HepG2 (cell line): ENCODE results near the gene CARD9. TPM values are rescaled to one million over a fixed set of nuclear protein-coding genes. Genes with fewer than 3 reads are reported as not detected.

Experiments used
- EED ChIP-seq: sonication (generic); formaldehyde crosslinking; IDR thresholded peaks from 2 replicates; pipeline ENCODE4 v1.5.0; 2020; ENCODE audit warnings: mild to moderate bottlenecking, missing genetic modification reagents
- LCORL ChIP-seq, 2 experiments: fragments of 450-650 bp in 1 of 2; sonication (generic) in 1 of 2; formaldehyde crosslinking in 1 of 2; IDR thresholded peaks; 2 replicates each; pipeline versions ENCODE4 v1.5.0 to v1.6.1; 2017 to 2020; ENCODE audit warnings: antibody characterized with exemption in 1 of 2, missing genetic modification reagents in 1 of 2
- NR2C2 ChIP-seq: sonication (generic); formaldehyde crosslinking; IDR thresholded peaks from 2 replicates; pipeline ENCODE4 v1.4.0; 2020; ENCODE audit warnings: missing genetic modification reagents, mild to moderate bottlenecking, moderate library complexity, borderline replicate concordance
- PAX8 ChIP-seq: sonication (generic); formaldehyde crosslinking; IDR thresholded peaks from 2 replicates; pipeline ENCODE4 v1.8.0; 2022; ENCODE audit warnings: mild to moderate bottlenecking, missing genetic modification reagents, borderline replicate concordance
- PCBP1 ChIP-seq: fragments of 200-400 bp; formaldehyde crosslinking; IDR thresholded peaks from 2 replicates; pipeline ENCODE4 v1.6.1; 2017; ENCODE audit warnings: mild to moderate bottlenecking, low read depth, low read length, borderline replicate concordance
- REL ChIP-seq: sonication (generic); formaldehyde crosslinking; conservative IDR thresholded peaks from 2 replicates; pipeline ENCODE4 v1.8.0; 2022; ENCODE audit warnings: mild to moderate bottlenecking, missing genetic modification reagents, moderate library complexity
- SMAD1 ChIP-seq: sonication (generic); formaldehyde crosslinking; IDR thresholded peaks from 2 replicates; pipeline ENCODE4 v1.4.0; 2020; ENCODE audit warnings: missing genetic modification reagents, low read depth, mild to moderate bottlenecking, borderline replicate concordance
- SNRNP70 ChIP-seq: fragments of 200-400 bp; formaldehyde crosslinking; IDR thresholded peaks from 2 replicates; pipeline ENCODE4 v1.6.1; 2017; ENCODE audit warnings: mild to moderate bottlenecking, low read depth, low read length, moderate library complexity
- STAT5B ChIP-seq: sonication (generic); formaldehyde crosslinking; IDR thresholded peaks from 2 replicates; pipeline ENCODE4 v1.4.0; 2020; ENCODE audit warnings: missing genetic modification reagents
- XRCC5 ChIP-seq: fragments of 200-400 bp; formaldehyde crosslinking; optimal IDR thresholded peaks from 2 replicates; pipeline ENCODE3; 2017; ENCODE audit warnings: mild to moderate bottlenecking, low read length
- ZMAT3 ChIP-seq: sonication (generic); formaldehyde crosslinking; conservative IDR thresholded peaks from 2 replicates; pipeline ENCODE4 v1.7.0; 2021; ENCODE audit warnings: missing genetic modification reagents
- ZNF563 ChIP-seq: sonication (generic); formaldehyde crosslinking; IDR thresholded peaks from 2 replicates; pipeline ENCODE4 v1.8.0; 2022; ENCODE audit warnings: mild to moderate bottlenecking, moderate library complexity, missing genetic modification reagents
- ZNF761 ChIP-seq: sonication (generic); formaldehyde crosslinking; conservative IDR thresholded peaks from 2 replicates; pipeline ENCODE4 v1.4.0; 2020; ENCODE audit warnings: mild to moderate bottlenecking, missing genetic modification reagents
- ZNF772 ChIP-seq: sonication (generic); formaldehyde crosslinking; IDR thresholded peaks from 2 replicates; pipeline ENCODE4 v1.5.0; 2020; ENCODE audit warnings: mild to moderate bottlenecking, missing genetic modification reagents
- polyA plus RNA-seq, 8 experiments: library from polyadenylated mRNA; depleted of rRNA in 3 of 8; stranded (reverse) in 7 of 8; unstranded in 1 of 8; fragments of >200 nt; fragmentation: Illumina TruSeq in 4 of 8; extraction: Trizol in 4 of 8; gene quantifications; 2 replicates each; pipeline versions ENCODE4 v1.2.1 to v1.2.3, GENCODE V29; 2011 to 2016; ENCODE audit warnings: low read depth in 4 of 8, missing spikeins in 1 of 8, mixed read lengths in 1 of 8; ENCODE audit not compliant: insufficient read depth in 1 of 8
- total RNA-seq, 5 experiments: library from RNA; depleted of rRNA; stranded (reverse); fragments of >200 nt; fragmentation: Illumina TruSeq; extraction: Trizol; gene quantifications; 2 replicates each; pipeline ENCODE4 v1.2.3, GENCODE V29; 2016; ENCODE audit warnings: low read depth in 1 of 5
- TF ChIP-seq, protein P1 (sequence below): sonication (generic); formaldehyde crosslinking; IDR thresholded peaks from 2 replicates; pipeline ENCODE4 v1.5.1; 2020; ENCODE audit warnings: mild to moderate bottlenecking, missing genetic modification reagents, moderate library complexity
- TF ChIP-seq, protein P2 (sequence below): sonication (generic); formaldehyde crosslinking; IDR thresholded peaks from 2 replicates; pipeline ENCODE4 v1.5.1; 2020; ENCODE audit warnings: missing genetic modification reagents, mild to moderate bottlenecking, borderline replicate concordance
- TF ChIP-seq, protein P3 (sequence below): sonication (generic); formaldehyde crosslinking; IDR thresholded peaks from 2 replicates; pipeline ENCODE4 v1.4.0; 2020; ENCODE audit warnings: missing genetic modification reagents
- TF ChIP-seq, protein P4 (sequence below): IDR thresholded peaks from 2 replicates; pipeline ENCODE4 v1.6.1; 2012; ENCODE audit warnings: inconsistent platforms
- TF ChIP-seq, protein P5 (sequence below): sonication (generic); formaldehyde crosslinking; IDR thresholded peaks from 2 replicates; pipeline ENCODE4 v1.5.0; 2020; ENCODE audit warnings: missing genetic modification reagents
- TF ChIP-seq, protein P6 (sequence below): sonication (generic); formaldehyde crosslinking; IDR thresholded peaks from 2 replicates; pipeline ENCODE4 v1.4.0; 2020; ENCODE audit warnings: missing genetic modification reagents, borderline replicate concordance

The CARD9 gene
- total and polyA plus RNA-seq, 2 of the 13 experiments (the other 11 are each of a cell fraction or from before 2014, with no cell fraction given): 3.3 to 7.4 TPM

DNA sequence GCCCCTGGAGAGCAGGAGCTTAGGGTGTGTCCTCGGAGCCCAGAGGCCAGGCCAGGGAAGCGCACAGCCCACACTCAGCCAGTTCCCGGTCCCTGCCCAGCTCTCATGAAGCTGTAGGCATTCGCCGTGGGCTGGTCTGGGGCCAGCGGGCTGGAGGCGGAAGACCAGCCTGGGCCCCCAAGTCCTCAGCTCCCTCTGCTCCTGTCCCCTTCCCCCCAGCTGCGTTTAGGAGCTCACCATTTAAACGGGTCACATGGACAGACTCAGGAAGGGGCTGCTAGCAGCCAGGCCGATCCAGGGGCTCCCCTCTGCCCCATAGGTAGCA is 27.4 kb downstream of the CARD9 start (continued):
- TF ChIP-seq, protein P1, sequence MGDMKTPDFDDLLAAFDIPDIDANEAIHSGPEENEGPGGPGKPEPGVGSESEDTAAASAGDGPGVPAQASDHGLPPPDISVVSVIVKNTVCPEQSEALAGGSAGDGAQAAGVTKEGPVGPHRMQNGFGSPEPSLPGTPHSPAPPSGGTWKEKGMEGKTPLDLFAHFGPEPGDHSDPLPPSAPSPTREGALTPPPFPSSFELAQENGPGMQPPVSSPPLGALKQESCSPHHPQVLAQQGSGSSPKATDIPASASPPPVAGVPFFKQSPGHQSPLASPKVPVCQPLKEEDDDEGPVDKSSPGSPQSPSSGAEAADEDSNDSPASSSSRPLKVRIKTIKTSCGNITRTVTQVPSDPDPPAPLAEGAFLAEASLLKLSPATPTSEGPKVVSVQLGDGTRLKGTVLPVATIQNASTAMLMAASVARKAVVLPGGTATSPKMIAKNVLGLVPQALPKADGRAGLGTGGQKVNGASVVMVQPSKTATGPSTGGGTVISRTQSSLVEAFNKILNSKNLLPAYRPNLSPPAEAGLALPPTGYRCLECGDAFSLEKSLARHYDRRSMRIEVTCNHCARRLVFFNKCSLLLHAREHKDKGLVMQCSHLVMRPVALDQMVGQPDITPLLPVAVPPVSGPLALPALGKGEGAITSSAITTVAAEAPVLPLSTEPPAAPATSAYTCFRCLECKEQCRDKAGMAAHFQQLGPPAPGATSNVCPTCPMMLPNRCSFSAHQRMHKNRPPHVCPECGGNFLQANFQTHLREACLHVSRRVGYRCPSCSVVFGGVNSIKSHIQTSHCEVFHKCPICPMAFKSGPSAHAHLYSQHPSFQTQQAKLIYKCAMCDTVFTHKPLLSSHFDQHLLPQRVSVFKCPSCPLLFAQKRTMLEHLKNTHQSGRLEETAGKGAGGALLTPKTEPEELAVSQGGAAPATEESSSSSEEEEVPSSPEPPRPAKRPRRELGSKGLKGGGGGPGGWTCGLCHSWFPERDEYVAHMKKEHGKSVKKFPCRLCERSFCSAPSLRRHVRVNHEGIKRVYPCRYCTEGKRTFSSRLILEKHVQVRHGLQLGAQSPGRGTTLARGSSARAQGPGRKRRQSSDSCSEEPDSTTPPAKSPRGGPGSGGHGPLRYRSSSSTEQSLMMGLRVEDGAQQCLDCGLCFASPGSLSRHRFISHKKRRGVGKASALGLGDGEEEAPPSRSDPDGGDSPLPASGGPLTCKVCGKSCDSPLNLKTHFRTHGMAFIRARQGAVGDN (CRISPR knock-in tag): peak; percentile 2; the same call in 1 of the 2 replicates
- TF ChIP-seq NR2C2 (CRISPR knock-in tag) (no peak), ZMAT3 (CRISPR knock-in tag) (0 out of 2 replicates have a peak, but pooled peaks have one; percentile 3), SMAD1 (CRISPR knock-in tag) (no peak), LCORL (IDR thresholded peaks at IDR 0.05) (no peak), LCORL (CRISPR knock-in tag; IDR thresholded peaks at IDR 0.05) (0 out of 2 replicates have a peak, but pooled peaks have one; percentile 1), EED (peak; percentile 6; the same call in 1 of the 2 replicates), REL (CRISPR knock-in tag) (no peak), ZNF563 (CRISPR knock-in tag) (no peak), XRCC5 (no peak), PAX8 (no peak), PCBP1 (peak; percentile 6; the same call in 1 of the 2 replicates), STAT5B (CRISPR knock-in tag) (no peak), SNRNP70 (no peak), ZNF761 (CRISPR knock-in tag) (no peak), ZNF772 (CRISPR knock-in tag) (peak; percentile 2; the same call in 1 of the 2 replicates)
- TF ChIP-seq, protein P2, sequence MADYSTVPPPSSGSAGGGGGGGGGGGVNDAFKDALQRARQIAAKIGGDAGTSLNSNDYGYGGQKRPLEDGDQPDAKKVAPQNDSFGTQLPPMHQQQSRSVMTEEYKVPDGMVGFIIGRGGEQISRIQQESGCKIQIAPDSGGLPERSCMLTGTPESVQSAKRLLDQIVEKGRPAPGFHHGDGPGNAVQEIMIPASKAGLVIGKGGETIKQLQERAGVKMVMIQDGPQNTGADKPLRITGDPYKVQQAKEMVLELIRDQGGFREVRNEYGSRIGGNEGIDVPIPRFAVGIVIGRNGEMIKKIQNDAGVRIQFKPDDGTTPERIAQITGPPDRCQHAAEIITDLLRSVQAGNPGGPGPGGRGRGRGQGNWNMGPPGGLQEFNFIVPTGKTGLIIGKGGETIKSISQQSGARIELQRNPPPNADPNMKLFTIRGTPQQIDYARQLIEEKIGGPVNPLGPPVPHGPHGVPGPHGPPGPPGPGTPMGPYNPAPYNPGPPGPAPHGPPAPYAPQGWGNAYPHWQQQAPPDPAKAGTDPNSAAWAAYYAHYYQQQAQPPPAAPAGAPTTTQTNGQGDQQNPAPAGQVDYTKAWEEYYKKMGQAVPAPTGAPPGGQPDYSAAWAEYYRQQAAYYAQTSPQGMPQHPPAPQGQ (CRISPR knock-in tag): no peak
- TF ChIP-seq, protein P3, sequence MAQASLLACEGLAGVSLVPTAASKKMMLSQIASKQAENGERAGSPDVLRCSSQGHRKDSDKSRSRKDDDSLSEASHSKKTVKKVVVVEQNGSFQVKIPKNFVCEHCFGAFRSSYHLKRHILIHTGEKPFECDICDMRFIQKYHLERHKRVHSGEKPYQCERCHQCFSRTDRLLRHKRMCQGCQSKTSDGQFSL: no peak
- TF ChIP-seq, protein P4, sequence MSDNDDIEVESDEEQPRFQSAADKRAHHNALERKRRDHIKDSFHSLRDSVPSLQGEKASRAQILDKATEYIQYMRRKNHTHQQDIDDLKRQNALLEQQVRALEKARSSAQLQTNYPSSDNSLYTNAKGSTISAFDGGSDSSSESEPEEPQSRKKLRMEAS: no peak
- TF ChIP-seq, protein P5, sequence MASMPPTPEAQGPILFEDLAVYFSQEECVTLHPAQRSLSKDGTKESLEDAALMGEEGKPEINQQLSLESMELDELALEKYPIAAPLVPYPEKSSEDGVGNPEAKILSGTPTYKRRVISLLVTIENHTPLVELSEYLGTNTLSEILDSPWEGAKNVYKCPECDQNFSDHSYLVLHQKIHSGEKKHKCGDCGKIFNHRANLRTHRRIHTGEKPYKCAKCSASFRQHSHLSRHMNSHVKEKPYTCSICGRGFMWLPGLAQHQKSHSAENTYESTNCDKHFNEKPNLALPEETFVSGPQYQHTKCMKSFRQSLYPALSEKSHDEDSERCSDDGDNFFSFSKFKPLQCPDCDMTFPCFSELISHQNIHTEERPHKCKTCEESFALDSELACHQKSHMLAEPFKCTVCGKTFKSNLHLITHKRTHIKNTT (CRISPR knock-in tag): no peak
- TF ChIP-seq, protein P6, sequence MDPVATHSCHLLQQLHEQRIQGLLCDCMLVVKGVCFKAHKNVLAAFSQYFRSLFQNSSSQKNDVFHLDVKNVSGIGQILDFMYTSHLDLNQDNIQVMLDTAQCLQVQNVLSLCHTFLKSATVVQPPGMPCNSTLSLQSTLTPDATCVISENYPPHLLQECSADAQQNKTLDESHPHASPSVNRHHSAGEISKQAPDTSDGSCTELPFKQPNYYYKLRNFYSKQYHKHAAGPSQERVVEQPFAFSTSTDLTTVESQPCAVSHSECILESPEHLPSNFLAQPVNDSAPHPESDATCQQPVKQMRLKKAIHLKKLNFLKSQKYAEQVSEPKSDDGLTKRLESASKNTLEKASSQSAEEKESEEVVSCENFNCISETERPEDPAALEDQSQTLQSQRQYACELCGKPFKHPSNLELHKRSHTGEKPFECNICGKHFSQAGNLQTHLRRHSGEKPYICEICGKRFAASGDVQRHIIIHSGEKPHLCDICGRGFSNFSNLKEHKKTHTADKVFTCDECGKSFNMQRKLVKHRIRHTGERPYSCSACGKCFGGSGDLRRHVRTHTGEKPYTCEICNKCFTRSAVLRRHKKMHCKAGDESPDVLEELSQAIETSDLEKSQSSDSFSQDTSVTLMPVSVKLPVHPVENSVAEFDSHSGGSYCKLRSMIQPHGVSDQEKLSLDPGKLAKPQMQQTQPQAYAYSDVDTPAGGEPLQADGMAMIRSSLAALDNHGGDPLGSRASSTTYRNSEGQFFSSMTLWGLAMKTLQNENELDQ (CRISPR knock-in tag): no peak
